K562 (cell line): ENCODE measurements around the gene ZNF629. TPM values are rescaled to one million over a fixed set of nuclear protein-coding genes. Genes with fewer than 3 reads are reported as not detected.

ENCODE experiments used
- ATAC-seq: fragments of 200-7000 bp; cut with Tn5 transposase; 3 replicates; pipeline ENCODE4 v1.9.1; 2020; ENCODE audit warnings: moderate library complexity
- BruUV-seq: library from RNA; stranded (reverse); fragments of 400-500 nt; replicated peaks from 2 replicates; lab custom pipeline; 2021; lab: Mats Ljungman, UMichigan
- CTCF ChIA-PET: fragments of 300-600 bp; formaldehyde crosslinking; extraction: SDS; loops from one replicate; lab custom pipeline; 2021; ENCODE audit warnings: low intra/inter-chr PET ratio; lab: Yijun Ruan, JAX
- POLR2A ChIA-PET: fragments of 300-600, 350-650 bp; sonication (Branson Sonifier 250); formaldehyde crosslinking; extraction: SDS; loops from one replicate; lab custom pipeline; 2021; ENCODE audit warnings: antibody characterized with exemption, inconsistent platforms; lab: Yijun Ruan, JAX
- DNase-seq, 4 experiments: peaks; one replicate each; pipeline versions ENCODE4 v3.0.0 to v3.0.0-alpha.2; 2011 to 2018; ENCODE audit warnings: low spot score in 3 of 4, mixed read lengths in 3 of 4; ENCODE audit errors: extremely low read depth in 1 of 4
- FAIRE-seq: peaks from 2 replicates; lab custom pipeline; 2011; peaks lifted over from hg19 to GRCh38; lab: Jason Lieb, UNC
- H2AFZ ChIP-seq: 2 replicates; pipeline ENCODE4 v1.6.0; 2011; ENCODE audit warnings: low read depth, low read length, control low read depth, inconsistent platforms
- H3K27ac ChIP-seq: fragments of 200-600 bp; 3 replicates; pipeline ENCODE4 v1.8.0; 2011; ENCODE audit warnings: low read depth, mild to moderate bottlenecking, control low read depth, inconsistent platforms, low read length, moderate library complexity, mixed read lengths; ENCODE audit errors: extremely low read depth
- H3K27me3 ChIP-seq, 2 experiments: fragments of 300-600 bp in 1 of 2; 2 replicates in 1 of 2; 3 replicates in 1 of 2; pipeline versions ENCODE4 v1.6.0 to v1.8.0; 2011; ENCODE audit warnings: inconsistent platforms in 2 of 2, low read length in 2 of 2, mild to moderate bottlenecking in 1 of 2, mixed read lengths in 1 of 2, moderate library complexity in 1 of 2; ENCODE audit not compliant: control insufficient read depth in 2 of 2, insufficient read depth in 2 of 2
- H3K36me3 ChIP-seq: fragments of 300-600 bp; 3 replicates; pipeline ENCODE4 v1.8.0; 2011; ENCODE audit warnings: mild to moderate bottlenecking, low read length, inconsistent platforms; ENCODE audit not compliant: control insufficient read depth, insufficient read depth
- H3K4me1 ChIP-seq, 2 experiments: fragments of 200-600 bp in 1 of 2; replicated peaks in 1 of 2; 2 replicates in 1 of 2; 3 replicates in 1 of 2; pipeline versions ENCODE4 v1.5.1 to v1.8.0; 2011; ENCODE audit warnings: inconsistent platforms in 2 of 2, low read length in 2 of 2, mild to moderate bottlenecking in 1 of 2, mixed read lengths in 1 of 2, moderate library complexity in 1 of 2; ENCODE audit not compliant: control insufficient read depth in 2 of 2, insufficient read depth in 2 of 2
- H3K4me2 ChIP-seq: 2 replicates; pipeline ENCODE4 v1.6.1; 2011; ENCODE audit warnings: low read length, control low read depth, inconsistent platforms, mixed read lengths; ENCODE audit not compliant: insufficient read depth
- H3K4me3 ChIP-seq: fragments of 200-600 bp; sonication (generic), shearing (Covaris generic); 2 replicates; pipeline ENCODE4 v1.5.1; 2016; ENCODE audit warnings: control low read depth, inconsistent platforms
- H3K79me2 ChIP-seq: fragments of 200-600 bp; 3 replicates; pipeline ENCODE4 v1.8.0; 2011; ENCODE audit warnings: low read length, inconsistent platforms; ENCODE audit not compliant: control insufficient read depth, insufficient read depth
- H3K9ac ChIP-seq, 2 experiments: 2 replicates each; pipeline versions ENCODE4 v1.6.0 to v1.6.1; 2011; ENCODE audit warnings: low read depth in 2 of 2, low read length in 2 of 2, control low read depth in 1 of 2, inconsistent platforms in 1 of 2, mild to moderate bottlenecking in 1 of 2, mixed read lengths in 1 of 2; ENCODE audit not compliant: insufficient read depth in 1 of 2
- H3K9me1 ChIP-seq: one replicate; pipeline ENCODE4 v1.6.0; 2011; ENCODE audit warnings: inconsistent platforms, mild to moderate bottlenecking, low read length, moderate library complexity; ENCODE audit not compliant: control insufficient read depth, insufficient read depth
- H3K9me3 ChIP-seq: replicated peaks from 2 replicates; pipeline ENCODE4 v1.5.1; 2011; ENCODE audit warnings: low read depth, low read length, inconsistent platforms; ENCODE audit not compliant: control insufficient read depth, insufficient read depth
- H4K20me1 ChIP-seq: replicated peaks from 2 replicates; pipeline ENCODE4 v1.6.1; 2011; ENCODE audit warnings: low read length, inconsistent platforms, mixed read lengths; ENCODE audit not compliant: control insufficient read depth, insufficient read depth
- ARID1B ChIP-seq: fragments of 450-650 bp; IDR thresholded peaks from 2 replicates; pipeline ENCODE4 v1.6.1; 2016; ENCODE audit warnings: antibody characterized with exemption, mild to moderate bottlenecking, inconsistent platforms
- CCNT2 ChIP-seq: IDR thresholded peaks from 2 replicates; pipeline ENCODE4 v1.6.1; 2011; ENCODE audit warnings: borderline replicate concordance, low read depth, mild to moderate bottlenecking, moderate library complexity, mixed read lengths, low read length; ENCODE audit not compliant: insufficient read length; ENCODE audit errors: extremely low read depth
- FOXP1 ChIP-seq: sonication (generic); formaldehyde crosslinking; IDR thresholded peaks from 2 replicates; pipeline ENCODE4 v1.8.0; 2022; ENCODE audit warnings: mild to moderate bottlenecking, missing genetic modification reagents
- HDAC3 ChIP-seq: fragments of 450-650 bp; IDR thresholded peaks from 2 replicates; pipeline ENCODE4 v1.6.1; 2018; ENCODE audit warnings: borderline replicate concordance, mild to moderate bottlenecking, moderate library complexity; ENCODE audit not compliant: partially characterized antibody
- KLF1 ChIP-seq: fragments of 450-650 bp; IDR thresholded peaks from 2 replicates; pipeline ENCODE4 v1.6.1; 2016; ENCODE audit warnings: missing genetic modification characterization, missing compliant biosample characterization
- NR2C1 ChIP-seq, 2 experiments: fragments of 450-650 bp; IDR thresholded peaks; 2 replicates each; pipeline ENCODE4 v1.6.1; 2017; ENCODE audit warnings: mild to moderate bottlenecking in 2 of 2, antibody characterized with exemption in 1 of 2, inconsistent platforms in 1 of 2, missing compliant biosample characterization in 1 of 2, missing genetic modification characterization in 1 of 2
- SOX6 ChIP-seq: fragments of 450-650 bp; IDR thresholded peaks from 2 replicates; pipeline ENCODE4 v1.6.1; 2014; ENCODE audit warnings: mild to moderate bottlenecking
- SP2 ChIP-seq: IDR thresholded peaks from 2 replicates; pipeline ENCODE4 v1.6.1; 2011; ENCODE audit warnings: mild to moderate bottlenecking, low read depth, low read length, moderate library complexity; ENCODE audit not compliant: poor library complexity, severe bottlenecking; ENCODE audit errors: extremely low read depth
- SRF ChIP-seq, 2 experiments: fragments of 250-450, 450-650 bp in 1 of 2; sonication (Bioruptor Pico) in 1 of 2; sonication (generic) in 1 of 2; formaldehyde crosslinking; IDR thresholded peaks; 2 replicates each; pipeline versions ENCODE4 v1.5.0 to v1.5.1; 2020 to 2022; ENCODE audit warnings: mild to moderate bottlenecking in 1 of 2, missing genetic modification reagents in 1 of 2
- STAT5A ChIP-seq: IDR thresholded peaks from 2 replicates; pipeline ENCODE4 v1.6.1; 2012; ENCODE audit warnings: low read length, inconsistent platforms, borderline replicate concordance
- TEAD1 ChIP-seq, 2 experiments: fragments of 450-650 bp in 1 of 2; sonication (generic) in 1 of 2; formaldehyde crosslinking; IDR thresholded peaks; 2 replicates each; pipeline versions ENCODE4 v1.4.0 to v1.8.0; 2020 to 2022; ENCODE audit warnings: mild to moderate bottlenecking in 2 of 2, missing genetic modification reagents in 1 of 2
- ZNF197 ChIP-seq: fragments of 200-800 bp; sonication (Bioruptor generic); IDR thresholded peaks from 2 replicates; pipeline ENCODE4 v1.6.1; 2016; ENCODE audit warnings: low read depth, missing genetic modification characterization, missing compliant biosample characterization
- ZNF282 ChIP-seq: sonication (generic); formaldehyde crosslinking; IDR thresholded peaks from 2 replicates; pipeline ENCODE4 v1.8.1; 2023; ENCODE audit warnings: missing genetic modification reagents
- WGBS: fragments of 100-300 bp; shearing (Covaris generic); methylation state at CpG from one replicate; pipeline ENCODE4 v1.1.6; 2016; ENCODE audit warnings: low coverage, mixed read lengths; ENCODE audit not compliant: insufficient coverage; ENCODE audit errors: missing lambda C conversion rate; 5-methylcytosine and 5-hydroxymethylcytosine counted together
- in situ Hi-C: fragments of 300-500 bp; cut with MboI; formaldehyde crosslinking; loops from 4 replicates; pipeline ENCODE4 v1.15.0; 2018; ENCODE audit warnings: inconsistent platforms, mixed read lengths
- intact Hi-C: fragments of 100-400 bp; cut with micrococcal nuclease; formaldehyde crosslinking; loops from 2 replicates; pipeline ENCODE4 v1.14.2; 2022
- polyA plus RNA-seq, 8 experiments: library from polyadenylated mRNA; depleted of rRNA in 4 of 8; stranded (reverse) in 5 of 8; unstranded in 3 of 8; fragments of >200 nt; fragmentation: Nextera tagmentation in 2 of 8; fragmentation: Illumina TruSeq in 1 of 8; extraction: Ambion mirVana in 2 of 8; extraction: Trizol in 1 of 8; gene quantifications; 2 replicates each; pipeline versions ENCODE4 v1.2.1 to v1.2.3, GENCODE V29; 2011 to 2014; ENCODE audit warnings: inconsistent platforms in 1 of 8, missing spikeins in 1 of 8
- total RNA-seq, 7 experiments: library from RNA; depleted of rRNA in 6 of 7; stranded (reverse); fragments of >200 nt in 6 of 7; fragmentation: Illumina TruSeq in 2 of 7; extraction: Trizol in 2 of 7; gene quantifications; 2 replicates each; pipeline versions ENCODE4 v1.2.1 to v1.2.3, GENCODE V29; 2011 to 2021; ENCODE audit warnings: low replicate concordance in 1 of 7
- TF ChIP-seq, protein P1 (sequence below): fragments of 250-450 bp; sonication (Bioruptor Pico); IDR thresholded peaks from 2 replicates; pipeline ENCODE4 v1.8.0; 2021; ENCODE audit warnings: borderline replicate concordance, mild to moderate bottlenecking, moderate library complexity; ENCODE audit not compliant: poor library complexity, severe bottlenecking
- TF ChIP-seq, protein P2 (sequence below), 3 experiments: fragments of 200-800 bp in 1 of 3; fragments of 250-450 bp in 1 of 3; fragments of 450-650 bp in 1 of 3; sonication (Bioruptor Pico) in 1 of 3; sonication (Bioruptor generic) in 1 of 3; formaldehyde crosslinking in 1 of 3; IDR thresholded peaks; 2 replicates each; pipeline versions ENCODE4 v1.6.1 to v1.8.0; 2016 to 2022; ENCODE audit warnings: mild to moderate bottlenecking in 2 of 3, missing genetic modification characterization in 2 of 3, missing compliant biosample characterization in 1 of 3, moderate library complexity in 1 of 3

Gene ZNF629
- total and polyA plus RNA-seq, 9 of the 15 experiments (the other 6 are each of a cell fraction or from before 2014, with no cell fraction given): 0.44 to 18.8 (median 7.4) TPM

DNA sequence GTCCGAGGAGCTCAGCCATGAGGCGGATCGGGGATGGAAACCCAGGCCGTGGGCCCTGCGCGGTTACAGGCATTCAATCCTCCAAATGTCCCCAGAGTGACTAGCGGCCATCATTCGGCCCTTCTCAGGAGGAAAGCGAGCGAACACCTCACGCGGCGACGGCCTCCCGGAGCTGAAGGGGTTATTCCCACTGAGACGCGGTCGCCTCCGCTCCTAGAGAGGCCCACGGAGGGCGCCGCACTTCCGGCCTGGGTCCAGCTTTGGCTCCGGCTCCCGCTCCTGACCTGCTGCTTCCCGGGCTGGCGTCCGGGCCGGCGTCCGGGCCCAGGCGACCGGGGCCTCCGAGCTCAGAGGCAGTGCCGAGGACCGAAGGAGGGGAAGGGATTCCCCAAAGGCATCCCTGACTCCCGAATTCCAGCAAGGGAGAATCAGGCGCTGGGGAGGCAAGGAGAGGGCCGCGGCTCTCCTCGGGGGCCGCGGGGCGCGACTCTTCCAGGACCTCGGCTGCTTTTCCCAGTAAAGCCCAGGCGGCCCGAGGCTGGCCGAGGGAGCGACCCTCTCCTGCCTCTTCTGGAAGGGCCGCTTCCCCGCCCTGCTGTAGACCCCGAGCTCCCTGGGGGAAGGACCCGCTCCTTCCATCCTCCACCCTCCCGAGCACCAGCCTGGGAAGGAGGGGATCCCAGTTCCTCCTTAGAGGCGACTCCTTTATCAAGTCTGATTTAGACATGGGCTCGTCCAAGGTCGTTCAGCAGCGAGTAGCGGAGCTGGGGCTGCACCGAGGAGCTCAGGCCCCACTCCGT, 18.6 kb upstream of the ZNF629 start:
- ChIA-PET CTCF (no interaction called here), POLR2A (interaction anchor here (0.5 to 3.0 kb wide), 23 partner anchors 9 to 643 kb away, joined by 3 to 14 read pairs (median 4); partner anchors contain the start of gene ZNF629)
- 3% methylated on average over 46 of the region's 62 CpGs for WGBS
- Histone ChIP-seq H3K27me3 (no peaks in the 10 kb centered on the region), H3K79me2 (peaks cover 5% of the 10 kb centered on the region; the same call in 1 of the 3 replicates), H4K20me1 (no peaks in the 10 kb centered on the region), H3K4me2 (peak overlapping the region; percentile 88), H3K9me1 (no peaks in the 10 kb centered on the region), H3K4me1 (peaks cover 20 to 36% of the 10 kb centered on the region in 2 experiments), H3K27ac (peak overlapping the region; percentile 81), H3K36me3 (no peaks in the 10 kb centered on the region), H2AFZ (peak overlapping the region; percentile 99), H3K9me3 (no peaks in the 10 kb centered on the region), H3K9ac (peak overlapping the region; percentile 82 to 93), H3K4me3 (peak overlapping the region; percentile 75)
- in situ Hi-C loops: no loop called here
- intact Hi-C loops: loop anchor here (1.0 to 5.0 kb wide), 2 partner anchors 18 to 72 kb away; partner anchors contain the start of gene ZNF629
- BruUV-seq: TSS peak; percentile 87
- DNase-seq: peak; percentile 87 to 90 (median 89)
- FAIRE-seq: peak; percentile 84
- peak; percentile 91 for ATAC-seq
- TF ChIP-seq, protein P1, sequence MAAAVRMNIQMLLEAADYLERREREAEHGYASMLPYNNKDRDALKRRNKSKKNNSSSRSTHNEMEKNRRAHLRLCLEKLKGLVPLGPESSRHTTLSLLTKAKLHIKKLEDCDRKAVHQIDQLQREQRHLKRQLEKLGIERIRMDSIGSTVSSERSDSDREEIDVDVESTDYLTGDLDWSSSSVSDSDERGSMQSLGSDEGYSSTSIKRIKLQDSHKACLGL (CRISPR knock-in tag): no peak
- TF ChIP-seq HDAC3 (no peak), NR2C1 (IDR thresholded peaks at IDR 0.05) (peak; percentile 73), NR2C1 (tag; IDR thresholded peaks at IDR 0.05) (peak; percentile 82), ZNF282 (CRISPR knock-in tag) (no peak), FOXP1 (CRISPR knock-in tag) (peak; percentile 85; the same call in 1 of the 2 replicates), ZNF197 (CRISPR knock-in tag) (no peak), CCNT2 (peak; percentile 66), SOX6 (peak; percentile 63; the same call in 1 of the 2 replicates), SRF (CRISPR knock-in tag; IDR thresholded peaks at IDR 0.05) (peak in 1 of 2 experiments; percentile 41; a peak in 1 of 4 replicates), TEAD1 (CRISPR knock-in tag; IDR thresholded peaks at IDR 0.05) (peak in 1 of 2 experiments; percentile 79; a peak in 1 of 4 replicates), KLF1 (peak; percentile 93), ARID1B (peak; percentile 43; the same call in 1 of the 2 replicates), SP2 (peak; percentile 95), STAT5A (0 out of 2 replicates have a peak, but pooled peaks have one; percentile 13)
- TF ChIP-seq, protein P2, sequence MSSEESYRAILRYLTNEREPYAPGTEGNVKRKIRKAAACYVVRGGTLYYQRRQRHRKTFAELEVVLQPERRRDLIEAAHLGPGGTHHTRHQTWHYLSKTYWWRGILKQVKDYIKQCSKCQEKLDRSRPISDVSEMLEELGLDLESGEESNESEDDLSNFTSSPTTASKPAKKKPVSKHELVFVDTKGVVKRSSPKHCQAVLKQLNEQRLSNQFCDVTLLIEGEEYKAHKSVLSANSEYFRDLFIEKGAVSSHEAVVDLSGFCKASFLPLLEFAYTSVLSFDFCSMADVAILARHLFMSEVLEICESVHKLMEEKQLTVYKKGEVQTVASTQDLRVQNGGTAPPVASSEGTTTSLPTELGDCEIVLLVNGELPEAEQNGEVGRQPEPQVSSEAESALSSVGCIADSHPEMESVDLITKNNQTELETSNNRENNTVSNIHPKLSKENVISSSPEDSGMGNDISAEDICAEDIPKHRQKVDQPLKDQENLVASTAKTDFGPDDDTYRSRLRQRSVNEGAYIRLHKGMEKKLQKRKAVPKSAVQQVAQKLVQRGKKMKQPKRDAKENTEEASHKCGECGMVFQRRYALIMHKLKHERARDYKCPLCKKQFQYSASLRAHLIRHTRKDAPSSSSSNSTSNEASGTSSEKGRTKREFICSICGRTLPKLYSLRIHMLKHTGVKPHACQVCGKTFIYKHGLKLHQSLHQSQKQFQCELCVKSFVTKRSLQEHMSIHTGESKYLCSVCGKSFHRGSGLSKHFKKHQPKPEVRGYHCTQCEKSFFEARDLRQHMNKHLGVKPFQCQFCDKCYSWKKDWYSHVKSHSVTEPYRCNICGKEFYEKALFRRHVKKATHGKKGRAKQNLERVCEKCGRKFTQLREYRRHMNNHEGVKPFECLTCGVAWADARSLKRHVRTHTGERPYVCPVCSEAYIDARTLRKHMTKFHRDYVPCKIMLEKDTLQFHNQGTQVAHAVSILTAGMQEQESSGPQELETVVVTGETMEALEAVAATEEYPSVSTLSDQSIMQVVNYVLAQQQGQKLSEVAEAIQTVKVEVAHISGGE (CRISPR knock-in tag; IDR thresholded peaks at IDR 0.05): peak; percentile 66 to 96 (median 93); a peak in 4 of 6 replicates
